ENCODE results near the gene ADAMTS9.
A peak's percentile ranks its signal among the peaks of the same experiment; 100 is the strongest.
"Not testable (repeated sequence)": the region's sequence is repeated elsewhere in the genome, so short reads cannot be mapped to it uniquely, and the experiment has no call there.

Gene ADAMTS9

GRCh38 chr3:64568895-64569517 lies 118.8 kb downstream of the ADAMTS9 start:
- no peak for DNase-seq

GRCh38 chr3:64566859-64567258 lies 120.9 kb downstream of the ADAMTS9 start:
- DNase-seq = no peak

- DNase-seq = no peak
Observed at GRCh38 chr3:64563751-64564150, 124.0 kb downstream of the ADAMTS9 start.

DNA sequence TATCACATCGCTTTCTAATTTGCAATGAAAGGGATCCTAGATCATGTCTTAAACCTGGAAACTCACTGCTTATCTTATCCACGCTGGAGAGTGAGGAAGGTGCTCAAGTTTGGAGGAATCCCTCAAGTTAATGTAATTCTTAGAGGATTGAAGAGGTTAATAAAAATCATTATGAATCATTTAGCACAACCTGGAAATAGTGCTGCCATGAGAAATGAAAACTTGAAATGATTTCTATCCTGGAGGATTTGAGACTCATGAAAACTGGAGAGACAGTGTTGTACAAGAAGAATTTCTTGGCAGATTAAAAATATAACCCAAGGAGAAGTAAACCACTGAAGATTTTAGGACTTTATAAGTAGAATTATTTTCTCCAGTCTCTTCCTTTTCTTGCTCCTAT lies 125.9 kb downstream of the ADAMTS9 start:
- DNase-seq = no peak

- DNase-seq = no peak
Observed at GRCh38 chr3:64561325-64561843, 126.4 kb downstream of the ADAMTS9 start.

DNA sequence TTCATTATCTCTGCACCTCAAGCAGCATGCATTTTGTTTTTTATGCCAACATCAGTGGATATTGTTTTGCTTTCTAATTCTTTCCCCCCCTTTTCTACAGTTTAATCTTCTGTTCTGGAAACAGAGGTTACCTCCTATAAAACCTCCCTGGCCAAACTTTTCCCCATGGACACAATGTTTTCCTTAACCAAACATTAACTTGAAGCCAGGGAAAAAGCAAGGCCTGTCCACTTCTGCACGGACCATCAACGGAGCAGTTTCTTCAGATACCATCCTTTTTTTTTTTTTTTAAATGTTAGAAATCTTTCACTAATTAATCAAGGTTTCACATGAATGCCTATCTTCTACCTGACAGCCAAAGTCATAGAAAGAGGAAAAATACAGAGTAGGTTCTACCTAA lies 127.0 kb downstream of the ADAMTS9 start:
- no peak for DNase-seq

- DNase-seq = no peak
Observed at GRCh38 chr3:64559588-64559987, 128.2 kb downstream of the ADAMTS9 start.

- DNase-seq = no peak
Observed at GRCh38 chr3:64556046-64556445, 131.8 kb downstream of the ADAMTS9 start.

DNA sequence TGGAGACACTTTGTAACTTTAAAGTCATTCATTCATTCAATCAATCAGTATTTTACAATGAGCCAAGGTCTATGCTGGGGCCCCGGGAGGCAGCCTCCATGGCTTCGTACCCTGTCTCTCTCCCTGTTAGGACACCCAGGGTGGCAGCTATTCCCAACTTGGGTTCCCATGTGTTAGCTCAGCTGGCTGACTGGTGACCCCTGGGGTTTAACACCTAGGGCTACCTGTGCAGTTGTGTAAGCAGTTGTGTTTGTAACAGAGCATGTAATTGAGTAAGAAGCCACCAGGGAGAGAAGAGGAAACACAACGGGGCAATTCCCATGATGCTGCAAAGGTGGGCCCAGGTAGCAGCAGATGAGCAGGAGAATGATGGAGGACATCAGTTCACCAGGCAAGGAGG lies 132.4 kb downstream of the ADAMTS9 start:
- no peak for DNase-seq

DNA sequence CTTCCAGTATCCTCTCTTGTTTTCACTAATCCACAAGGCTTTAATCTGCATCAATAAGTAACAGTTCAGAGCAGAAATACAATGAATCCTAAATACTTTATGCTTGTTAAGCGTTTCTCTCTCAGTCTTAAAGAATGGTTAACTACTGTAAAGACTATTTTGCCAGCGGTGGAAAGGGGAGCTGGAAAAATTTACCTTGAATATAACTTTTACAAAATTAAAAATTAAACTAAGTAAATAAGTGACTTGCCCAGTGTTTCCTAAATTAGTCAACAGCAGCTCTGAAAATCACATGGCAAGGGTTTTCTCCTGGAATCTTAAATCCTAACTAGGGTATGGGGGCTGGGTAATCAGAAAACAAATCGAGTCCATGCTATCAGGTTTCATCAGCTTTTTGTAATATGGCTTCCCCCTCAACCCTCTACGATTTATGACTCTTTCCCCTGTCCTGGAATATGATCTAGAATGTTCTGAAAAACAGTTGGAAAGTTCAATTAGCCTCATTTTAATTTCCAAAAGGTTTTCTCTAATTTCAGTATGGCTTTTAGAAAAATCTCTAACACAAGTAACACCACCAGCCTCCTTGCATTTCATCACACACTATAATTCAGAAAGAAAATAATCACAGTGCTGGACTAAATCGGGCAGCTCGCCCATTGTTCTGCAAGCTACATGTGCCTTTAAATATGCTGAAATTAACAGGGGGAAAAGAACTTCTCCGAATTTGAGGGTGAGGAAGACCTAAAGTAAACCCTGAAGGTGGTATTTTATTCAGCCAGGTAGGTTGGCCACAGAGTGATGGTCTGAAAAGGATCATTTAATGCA lies 133.5 kb downstream of the ADAMTS9 start:
- DNase-seq = peak; percentile 65

GRCh38 chr3:64552966-64553365 lies 134.8 kb downstream of the ADAMTS9 start:
- no peak for DNase-seq

DNA sequence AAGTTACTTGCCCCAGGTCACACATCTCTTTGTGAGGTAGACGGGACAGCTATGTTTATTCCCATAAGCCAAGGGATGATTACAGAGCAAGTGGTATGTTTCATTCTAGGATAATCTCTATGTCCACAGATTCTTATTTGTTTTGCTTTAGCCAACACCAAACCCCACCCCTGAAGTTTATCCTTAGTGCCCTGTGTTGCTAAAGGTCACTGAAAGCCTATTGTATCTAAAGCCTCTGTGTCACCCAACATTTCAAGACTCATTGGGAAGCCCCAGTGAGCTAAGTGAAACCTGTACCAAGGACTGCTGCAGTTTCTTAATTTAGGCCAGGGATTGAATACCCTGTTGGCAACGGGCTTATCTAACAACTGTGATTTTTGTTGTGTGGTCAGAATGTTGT lies 135.6 kb downstream of the ADAMTS9 start:
- DNase-seq = no peak

DNA sequence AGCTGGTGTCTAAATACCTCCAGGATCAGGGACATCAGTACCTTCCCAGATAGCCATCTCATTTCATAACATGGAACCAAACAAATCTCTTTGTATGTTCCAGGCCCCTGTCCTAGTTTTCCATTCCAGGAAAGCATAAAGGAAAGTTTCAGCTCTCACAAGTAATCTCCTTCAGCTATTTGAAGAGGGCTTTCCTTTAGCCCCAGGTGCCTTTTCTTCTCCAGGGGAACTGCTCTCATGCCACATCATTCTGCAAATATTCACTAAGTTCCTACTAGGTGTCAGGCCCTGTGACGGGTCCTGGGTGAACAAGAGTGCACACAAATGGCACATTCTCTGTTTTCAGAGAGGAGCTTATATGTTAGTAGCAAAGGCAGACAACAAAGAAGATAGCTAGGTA lies 136.1 kb downstream of the ADAMTS9 start:
- no peak for DNase-seq

DNA sequence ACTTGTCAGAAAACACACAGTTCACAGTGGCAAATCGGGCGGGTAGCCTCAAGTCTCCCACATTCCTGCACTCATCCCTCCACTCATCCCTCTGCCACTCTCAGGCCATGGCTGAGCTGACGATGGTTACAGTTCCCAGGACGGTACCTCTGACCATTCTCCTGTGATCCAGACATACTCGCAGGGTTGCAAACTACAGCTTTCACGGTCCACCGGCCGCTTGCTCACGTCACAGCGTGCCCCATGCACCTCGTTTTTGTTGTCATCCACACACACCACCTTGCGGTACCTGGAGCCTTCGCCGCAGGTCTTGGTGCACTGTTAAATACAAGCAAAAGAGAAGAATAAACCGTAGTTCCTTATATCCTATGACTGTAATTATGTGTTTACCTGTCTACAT lies 137.1 kb downstream of the ADAMTS9 start:
- no peak for DNase-seq

DNA sequence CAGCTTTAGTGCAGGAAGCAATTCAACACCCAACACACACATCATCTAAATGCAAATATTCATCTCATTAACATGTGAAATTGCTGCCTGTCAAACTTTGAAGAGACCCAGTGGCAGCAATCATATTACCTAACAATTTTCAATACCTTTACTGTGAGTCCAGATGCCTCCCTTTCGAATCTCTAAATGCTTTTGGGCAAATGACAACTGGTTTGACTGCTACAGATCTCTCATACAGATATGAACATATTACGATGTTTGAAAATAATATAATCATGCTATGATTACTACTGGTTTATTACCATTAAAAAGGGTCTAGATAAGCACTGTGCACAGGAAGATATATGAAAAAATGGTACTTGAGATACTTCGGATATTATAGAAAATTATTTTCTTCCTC lies 137.9 kb downstream of the ADAMTS9 start:
- DNase-seq = no peak

GRCh38 chr3:64548200-64548889 lies 139.5 kb downstream of the ADAMTS9 start:
- no peak for DNase-seq

DNA sequence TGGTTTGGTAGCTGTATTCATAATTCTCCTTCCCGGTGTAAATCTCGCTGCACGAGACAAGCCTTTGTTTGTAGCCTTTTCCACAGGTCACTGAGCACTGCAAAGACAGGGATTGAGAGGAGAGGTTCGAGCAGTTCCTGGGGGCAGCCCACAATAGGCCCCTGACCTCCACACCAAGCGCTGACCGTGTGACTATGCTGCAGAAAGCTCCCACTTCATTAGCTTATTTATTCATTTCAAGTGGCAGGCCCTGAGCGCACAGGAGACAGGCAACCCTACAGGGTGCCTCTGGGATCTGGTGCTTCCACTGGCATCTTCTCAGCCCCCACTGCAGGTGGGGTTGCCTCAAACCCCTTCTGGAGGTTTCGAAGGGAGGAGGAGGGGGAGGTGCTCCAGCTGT lies 140.9 kb downstream of the ADAMTS9 start:
- no peak for DNase-seq

- not testable (repeated sequence) for DNase-seq
Observed at GRCh38 chr3:64545239-64545638, 142.6 kb downstream of the ADAMTS9 start.

DNA sequence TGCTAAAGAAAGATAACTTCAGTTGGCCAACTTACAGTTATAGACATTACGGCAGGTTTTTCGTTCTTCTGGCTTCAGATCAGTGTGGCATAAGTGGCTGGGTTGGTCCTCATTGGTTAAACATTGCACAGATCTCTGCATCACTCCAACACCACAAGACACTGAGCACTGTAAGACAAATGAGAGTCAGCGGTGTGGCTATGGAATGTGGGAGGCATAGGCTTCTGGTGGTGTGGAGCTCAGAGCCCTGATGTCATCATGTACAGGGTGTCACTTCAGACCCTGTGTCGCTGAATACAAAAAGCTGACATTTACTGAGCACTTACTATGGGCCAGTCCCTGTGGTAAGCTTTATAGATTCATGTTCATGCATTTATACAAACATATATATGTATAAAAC lies 146.0 kb downstream of the ADAMTS9 start:
- no peak for DNase-seq

GRCh38 chr3:64539451-64540196 lies 148.2 kb downstream of the ADAMTS9 start:
- DNase-seq = no peak

- DNase-seq = no peak
Observed at GRCh38 chr3:64536166-64536565, 151.6 kb downstream of the ADAMTS9 start.

DNA sequence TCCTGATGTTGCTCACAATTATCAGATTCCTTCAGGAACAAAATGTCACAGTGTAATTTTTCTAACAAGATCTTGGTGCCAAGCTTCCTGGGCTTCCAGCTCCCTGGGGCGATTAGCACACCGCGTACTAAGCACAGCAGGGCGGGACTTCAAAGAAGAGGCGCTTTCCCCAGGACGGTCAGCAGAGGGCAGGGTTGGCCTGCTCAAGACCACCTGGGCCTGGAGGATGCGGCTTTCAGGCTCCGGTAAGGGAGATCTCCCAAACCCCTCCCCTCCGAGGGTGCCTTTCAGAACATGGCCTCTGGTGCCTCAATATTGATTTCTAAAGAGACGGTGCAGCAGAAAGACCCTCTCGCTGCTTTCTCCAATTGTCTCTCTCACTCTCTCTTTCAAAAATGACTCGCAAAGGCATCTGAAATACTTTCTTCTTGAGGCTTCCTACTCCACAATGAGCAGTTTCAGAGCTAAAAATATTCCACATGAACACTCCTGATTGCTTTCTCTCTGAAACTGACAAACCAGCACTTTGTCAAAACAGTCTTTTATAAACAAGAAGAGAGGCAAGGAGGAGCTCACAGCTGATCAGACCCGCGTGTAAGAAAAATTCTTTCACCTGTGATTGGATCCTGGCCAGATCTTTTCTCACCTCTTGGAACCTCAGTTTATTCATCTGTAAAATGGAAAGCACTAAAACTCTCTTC lies 154.0 kb downstream of the ADAMTS9 start:
- peak; percentile 95 for DNase-seq

Data from NCI-H82 (cell line).